Thoracic aorta (tissue), 2 donors: ENCODE measurements around the gene CEP55. TPM values are rescaled to one million over a fixed set of nuclear protein-coding genes. Genes with fewer than 3 reads are reported as not detected.
A peak's percentile ranks its signal among the peaks of the same experiment; 100 is the strongest.
"Not testable (repeated sequence)": the region's sequence is repeated elsewhere in the genome, so short reads cannot be mapped to it uniquely, and the experiment has no call there.

Source experiments
- ATAC-seq: fragments of 150-250 bp; one replicate; pipeline ENCODE4 v1.8.0; 2017; ENCODE audit warnings: low read depth; ENCODE audit not compliant: insufficient number of reproducible peaks, low FRiP score
- DNase-seq: peaks from one replicate; pipeline ENCODE4 v3.0.0-alpha.2; 2020; ENCODE audit warnings: low spot score
- H3K27ac ChIP-seq, 2 donors: fragments of 200-600 bp; sonication (generic); 1 replicate in 1 of 2; 2 replicates in 1 of 2; pipeline ENCODE4 v1.5.1; 2016; ENCODE audit warnings: mild to moderate bottlenecking in 2 of 2, moderate library complexity in 2 of 2
- H3K27me3 ChIP-seq: fragments of 200-600 bp; sonication (generic); replicated peaks from 2 replicates; pipeline ENCODE4 v1.6.0; 2016; ENCODE audit warnings: mild to moderate bottlenecking; ENCODE audit not compliant: insufficient read depth
- H3K36me3 ChIP-seq: fragments of 200-600 bp; sonication (generic); one replicate; pipeline ENCODE4 v1.5.1; 2016
- H3K4me1 ChIP-seq, 2 donors: fragments of 200-600 bp; sonication (generic); 1 replicate in 1 of 2; 2 replicates in 1 of 2; pipeline versions ENCODE4 v1.5.1 to v1.6.0; 2016; ENCODE audit warnings: low read depth in 2 of 2, mild to moderate bottlenecking in 1 of 2; ENCODE audit not compliant: control insufficient read depth in 1 of 2
- H3K4me3 ChIP-seq: fragments of 200-600 bp; sonication (generic); 2 replicates; pipeline ENCODE4 v1.5.1; 2016; ENCODE audit warnings: mild to moderate bottlenecking
- H3K9me3 ChIP-seq: fragments of 200-600 bp; sonication (generic); 2 replicates; pipeline ENCODE4 v1.5.1; 2016
- CTCF ChIP-seq: fragments of 200-600 bp; sonication (generic); IDR thresholded peaks from one replicate; pipeline ENCODE4 v1.5.1; 2019; ENCODE audit warnings: antibody characterized with exemption
- total RNA-seq, 2 donors: library from RNA; depleted of rRNA; stranded (reverse); fragments of >200 nt; gene quantifications; one replicate each; pipeline versions ENCODE4 v1.1.0 to v1.2.3, GENCODE V29; 2016

Gene CEP55
- total RNA-seq, 2 donors from 2014 or later: 5.1 TPM; not detected in 1

GRCh38 chr10:93463723-93464476 is 32.5 kb upstream of the CEP55 start:
- Histone ChIP-seq H3K36me3 (no peaks in the 10 kb centered on the region), H3K9me3 (no peaks in the 10 kb centered on the region), H3K27ac (peak overlapping the region; percentile 89 to 92), H3K4me3 (no peak overlapping the region), H3K27me3 (no peaks in the 10 kb centered on the region), H3K4me1 (peaks cover 57 to 86% of the 10 kb centered on the region in 2 donors)
- TF ChIP-seq CTCF: no peak
- no peak for DNase-seq
- no peak for ATAC-seq

GRCh38 chr10:93464776-93465388 is 31.5 kb upstream of the CEP55 start:
- no peaks in the 10 kb centered on the region for H3K36me3 ChIP-seq
- ATAC-seq (no peak), DNase-seq (no peak)
- TF ChIP-seq CTCF: no peak
- peaks cover 59 to 86% of the 10 kb centered on the region in 2 donors for H3K4me1 ChIP-seq
- no peaks in the 10 kb centered on the region for H3K27me3 ChIP-seq
- no peak overlapping the region for H3K4me3 ChIP-seq
- H3K27ac ChIP-seq: peak overlapping the region; percentile 89 to 92
- H3K9me3 ChIP-seq: no peaks in the 10 kb centered on the region

- peak; percentile 77 for ATAC-seq
- peak overlapping the region; percentile 27 for H3K4me3 ChIP-seq
- no peaks in the 10 kb centered on the region for H3K9me3 ChIP-seq
Measured at GRCh38 chr10:93465806-93466675, 30.4 kb upstream of the CEP55 start.

GRCh38 chr10:93467635-93468034 is 28.8 kb upstream of the CEP55 start:
- H3K27ac ChIP-seq: peak overlapping the region; percentile 64 to 65
- H3K4me3 ChIP-seq, H3K9me3 ChIP-seq, ATAC-seq, H3K27me3 ChIP-seq, H3K36me3 ChIP-seq, DNase-seq: not testable (repeated sequence)
- H3K4me1 ChIP-seq: peaks cover 64 to 89% of the 10 kb centered on the region in 2 donors

More at GRCh38 chr10:93465806-93466675, 30.4 kb upstream of the CEP55 start:
- Histone ChIP-seq H3K36me3 (no peaks in the 10 kb centered on the region), H3K27me3 (no peaks in the 10 kb centered on the region), H3K27ac (peak overlapping the region; percentile 89 to 92), H3K4me1 (peaks cover 66 to 90% of the 10 kb centered on the region in 2 donors)
- DNase-seq: peak; percentile 86
- TF ChIP-seq CTCF: no peak

GRCh38 chr10:93468461-93469213 is 27.8 kb upstream of the CEP55 start:
- Histone ChIP-seq H3K4me1 (peaks cover 61 to 89% of the 10 kb centered on the region in 2 donors), H3K4me3 (no peak overlapping the region), H3K27me3 (no peaks in the 10 kb centered on the region), H3K27ac (peak overlapping the region; percentile 64 to 65), H3K9me3 (no peaks in the 10 kb centered on the region), H3K36me3 (no peaks in the 10 kb centered on the region)
- no peak for TF ChIP-seq CTCF
- DNase-seq (no peak), ATAC-seq (no peak)
